PC-9 (cell line): Measurements from ENCODE around the gene PPL.

Experiments used
- EZH2 ChIP-seq: fragments of 200-600 bp; sonication (generic); IDR thresholded peaks from 2 replicates; pipeline ENCODE4 v1.8.0; 2017; ENCODE audit warnings: antibody characterized with exemption, low read depth
- TF ChIP-seq, protein P1 (sequence below): fragments of 200-600 bp; sonication (generic); conservative IDR thresholded peaks from 2 replicates; pipeline ENCODE4 v1.6.1; 2017; ENCODE audit warnings: mixed run types, antibody characterized with exemption, mild to moderate bottlenecking, moderate library complexity

DNA sequence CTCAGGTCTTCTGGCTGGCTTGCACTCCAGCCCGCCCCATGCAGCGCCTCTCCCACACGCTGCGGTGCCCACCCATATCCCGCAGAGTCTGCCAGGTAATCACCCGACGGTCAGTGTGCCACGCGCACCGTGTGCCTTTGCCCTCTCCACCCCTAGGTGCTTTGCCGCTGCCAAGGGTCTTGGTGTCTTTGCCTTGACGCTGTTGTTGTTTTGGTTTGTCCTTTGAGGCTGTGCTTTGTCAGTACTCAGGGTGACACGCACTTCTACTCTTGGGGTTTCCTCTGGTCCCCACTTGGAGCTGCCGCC lies 59.6 kb downstream of the PPL start:
- TF ChIP-seq, protein P1, sequence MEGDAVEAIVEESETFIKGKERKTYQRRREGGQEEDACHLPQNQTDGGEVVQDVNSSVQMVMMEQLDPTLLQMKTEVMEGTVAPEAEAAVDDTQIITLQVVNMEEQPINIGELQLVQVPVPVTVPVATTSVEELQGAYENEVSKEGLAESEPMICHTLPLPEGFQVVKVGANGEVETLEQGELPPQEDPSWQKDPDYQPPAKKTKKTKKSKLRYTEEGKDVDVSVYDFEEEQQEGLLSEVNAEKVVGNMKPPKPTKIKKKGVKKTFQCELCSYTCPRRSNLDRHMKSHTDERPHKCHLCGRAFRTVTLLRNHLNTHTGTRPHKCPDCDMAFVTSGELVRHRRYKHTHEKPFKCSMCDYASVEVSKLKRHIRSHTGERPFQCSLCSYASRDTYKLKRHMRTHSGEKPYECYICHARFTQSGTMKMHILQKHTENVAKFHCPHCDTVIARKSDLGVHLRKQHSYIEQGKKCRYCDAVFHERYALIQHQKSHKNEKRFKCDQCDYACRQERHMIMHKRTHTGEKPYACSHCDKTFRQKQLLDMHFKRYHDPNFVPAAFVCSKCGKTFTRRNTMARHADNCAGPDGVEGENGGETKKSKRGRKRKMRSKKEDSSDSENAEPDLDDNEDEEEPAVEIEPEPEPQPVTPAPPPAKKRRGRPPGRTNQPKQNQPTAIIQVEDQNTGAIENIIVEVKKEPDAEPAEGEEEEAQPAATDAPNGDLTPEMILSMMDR, result no peak
- no peak for TF ChIP-seq EZH2
